KMS-11 (cell line): ENCODE data around the gene NUDT22.

Experiments
- H2AFZ ChIP-seq: fragments of 200-600 bp; sonication (generic); 2 replicates; pipeline ENCODE4 v1.6.1; 2016; ENCODE audit warnings: antibody characterized with exemption, mixed run types, low read depth
- H3K27ac ChIP-seq: fragments of 200-600 bp; sonication (generic); 2 replicates; pipeline ENCODE4 v1.6.1; 2016; ENCODE audit warnings: mild to moderate bottlenecking, mixed run types
- H3K27me3 ChIP-seq: fragments of 200-600 bp; sonication (generic); 2 replicates; pipeline ENCODE4 v1.6.1; 2017; ENCODE audit warnings: mild to moderate bottlenecking, low read depth, mixed run types, moderate library complexity; ENCODE audit not compliant: insufficient read depth
- H3K36me3 ChIP-seq: fragments of 200-600 bp; sonication (generic); 2 replicates; pipeline ENCODE4 v1.6.1; 2017; ENCODE audit warnings: mild to moderate bottlenecking, mixed run types; ENCODE audit not compliant: insufficient read depth
- H3K4me1 ChIP-seq: fragments of 200-600 bp; sonication (generic); 2 replicates; pipeline ENCODE4 v1.6.1; 2016; ENCODE audit warnings: mild to moderate bottlenecking, low read depth, mixed run types; ENCODE audit not compliant: poor library complexity, severe bottlenecking
- H3K4me2 ChIP-seq: fragments of 200-600 bp; sonication (generic); 2 replicates; pipeline ENCODE4 v1.7.0; 2016; ENCODE audit warnings: mild to moderate bottlenecking, mixed run types
- H3K4me3 ChIP-seq: fragments of 200-600 bp; sonication (generic); IDR thresholded peaks from 2 replicates; pipeline ENCODE4 v1.6.1; 2017; ENCODE audit warnings: low read depth, low read length, mixed read lengths; ENCODE audit not compliant: insufficient read depth
- H3K79me2 ChIP-seq: fragments of 200-600 bp; sonication (generic); 2 replicates; pipeline ENCODE4 v1.6.1; 2016; ENCODE audit warnings: low read depth, mixed run types; ENCODE audit not compliant: insufficient read depth
- H3K9ac ChIP-seq: fragments of 200-600 bp; sonication (generic); 2 replicates; pipeline ENCODE4 v1.6.1; 2016; ENCODE audit warnings: mild to moderate bottlenecking, mixed run types
- H4K20me1 ChIP-seq: fragments of 200-600 bp; sonication (generic); 2 replicates; pipeline ENCODE4 v1.6.1; 2016; ENCODE audit warnings: mild to moderate bottlenecking, mixed run types; ENCODE audit not compliant: insufficient read depth
- CTCF ChIP-seq: fragments of 200-600 bp; sonication (generic); conservative IDR thresholded peaks from 2 replicates; pipeline ENCODE4 v1.6.1; 2017; ENCODE audit warnings: low read depth, mild to moderate bottlenecking, antibody characterized with exemption, low read length, moderate library complexity, mixed read lengths

Gene NUDT22

GRCh38 chr11:64227405-64227956, 1.4 kb downstream of the NUDT22 start:
- H3K27ac ChIP-seq = no peak overlapping the region
- H3K4me2 ChIP-seq = peak overlapping the region; percentile 96; the same call in 1 of the 2 replicates
- H3K27me3 ChIP-seq = no peaks in the 10 kb centered on the region
- H2AFZ ChIP-seq = no peak overlapping the region
- H4K20me1 ChIP-seq = no peaks in the 10 kb centered on the region
- H3K4me1 ChIP-seq = peaks cover 33% of the 10 kb centered on the region
- no peaks in the 10 kb centered on the region for H3K36me3 ChIP-seq
- no peak for TF ChIP-seq CTCF
- H3K4me3 ChIP-seq = no peak overlapping the region
- no peak overlapping the region for H3K9ac ChIP-seq
- no peaks in the 10 kb centered on the region for H3K79me2 ChIP-seq

DNA sequence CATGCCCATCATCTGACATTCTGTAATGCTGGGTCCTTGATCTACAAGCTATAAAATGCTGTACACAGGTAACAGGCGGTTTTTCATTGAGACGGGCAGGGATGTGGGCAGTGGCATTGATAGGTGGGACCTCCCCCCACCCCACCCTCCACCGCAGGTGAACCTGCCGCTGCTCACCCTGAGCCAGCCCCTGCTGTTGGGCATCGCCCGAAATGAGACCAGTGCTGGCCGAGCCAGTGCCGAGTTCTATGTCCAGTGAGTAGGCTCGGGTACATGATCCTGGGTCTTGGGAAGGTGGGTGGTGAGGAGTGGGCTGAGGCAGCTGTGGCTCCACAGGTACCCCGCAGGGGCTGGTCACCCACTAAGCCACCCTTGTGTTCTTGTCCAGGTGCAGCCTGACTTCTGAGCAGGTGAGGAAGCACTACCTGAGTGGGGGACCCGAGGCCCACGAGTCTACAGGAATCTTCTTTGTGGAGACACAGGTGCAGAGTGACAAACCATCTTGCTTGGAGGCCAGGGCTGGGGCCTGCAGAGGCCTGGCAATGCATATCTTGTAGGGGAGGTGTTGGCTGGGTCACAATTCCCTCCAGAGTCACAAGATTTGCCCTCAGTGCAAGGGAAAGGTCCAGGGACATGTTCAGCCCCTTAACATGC, 3.1 kb downstream of the NUDT22 start:
- no peak for TF ChIP-seq CTCF
- Histone ChIP-seq H4K20me1 (no peaks in the 10 kb centered on the region), H2AFZ (no peak overlapping the region), H3K4me3 (no peak overlapping the region), H3K4me2 (no peak overlapping the region; the same call in 1 of the 2 replicates), H3K36me3 (no peaks in the 10 kb centered on the region), H3K79me2 (no peaks in the 10 kb centered on the region), H3K27me3 (no peaks in the 10 kb centered on the region), H3K9ac (no peak overlapping the region), H3K27ac (no peak overlapping the region), H3K4me1 (peaks cover 33% of the 10 kb centered on the region)

DNA sequence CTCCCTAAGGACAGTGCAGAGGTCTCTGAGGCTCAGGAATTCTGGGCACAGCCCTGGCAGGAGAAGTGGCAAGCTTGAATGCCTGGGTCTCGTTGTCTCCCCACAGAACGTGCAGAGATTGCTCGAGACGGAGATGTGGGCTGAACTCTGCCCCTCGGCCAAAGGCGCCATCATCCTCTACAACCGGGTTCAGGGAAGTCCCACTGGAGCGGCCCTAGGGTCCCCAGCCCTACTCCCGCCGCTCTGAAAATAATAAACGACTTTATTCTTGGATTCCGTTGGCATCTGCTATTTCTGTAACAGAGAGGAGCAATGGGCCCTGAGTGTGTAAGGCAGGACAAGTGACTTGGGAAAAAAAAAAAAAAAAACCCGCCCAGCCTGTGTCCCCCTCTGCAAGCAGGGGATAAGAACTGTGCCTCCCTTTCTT, 3.7 kb downstream of the NUDT22 start:
- Histone ChIP-seq H3K4me2 (peak overlapping the region; percentile 76), H3K4me1 (peaks cover 33% of the 10 kb centered on the region), H3K79me2 (no peaks in the 10 kb centered on the region), H2AFZ (peak overlapping the region; percentile 70), H4K20me1 (no peaks in the 10 kb centered on the region), H3K27ac (no peak overlapping the region), H3K27me3 (no peaks in the 10 kb centered on the region), H3K4me3 (no peak overlapping the region), H3K9ac (peak overlapping the region; percentile 38; the same call in 1 of the 2 replicates), H3K36me3 (no peaks in the 10 kb centered on the region)
- no peak for TF ChIP-seq CTCF

GRCh38 chr11:64230171-64230984, 4.3 kb downstream of the NUDT22 start, which contains the start of gene DNAJC4:
Gene DNAJC4, plus strand, starts transcription at chr11:64230548. Its CDS starts 307 bp downstream, at chr11:64230855.
- Histone ChIP-seq H3K27ac (peak within 1 kb of the TSS; percentile 8; the same call in 1 of the 2 replicates), H3K4me2 (peak within 1 kb of the TSS; percentile 76), H4K20me1 (no peaks in the 10 kb centered on the region), H3K27me3 (no peaks in the 10 kb centered on the region), H3K9ac (peak within 1 kb of the TSS; percentile 38; the same call in 1 of the 2 replicates), H3K36me3 (no peaks in the 10 kb centered on the region), H2AFZ (peak within 1 kb of the TSS; percentile 70), H3K79me2 (no peaks in the 10 kb centered on the region), H3K4me1 (peaks cover 32% of the 10 kb centered on the region), H3K4me3 (no peak within 1 kb of the TSS)
- no peak for TF ChIP-seq CTCF
